ENCODE results near the gene MEI1. TPM values are rescaled to one million over a fixed set of nuclear protein-coding genes. Genes with fewer than 3 reads are reported as not detected.

The MEI1 gene
- total RNA-seq, 1 experiment from 2014 or later, result 0.35 TPM

DNA sequence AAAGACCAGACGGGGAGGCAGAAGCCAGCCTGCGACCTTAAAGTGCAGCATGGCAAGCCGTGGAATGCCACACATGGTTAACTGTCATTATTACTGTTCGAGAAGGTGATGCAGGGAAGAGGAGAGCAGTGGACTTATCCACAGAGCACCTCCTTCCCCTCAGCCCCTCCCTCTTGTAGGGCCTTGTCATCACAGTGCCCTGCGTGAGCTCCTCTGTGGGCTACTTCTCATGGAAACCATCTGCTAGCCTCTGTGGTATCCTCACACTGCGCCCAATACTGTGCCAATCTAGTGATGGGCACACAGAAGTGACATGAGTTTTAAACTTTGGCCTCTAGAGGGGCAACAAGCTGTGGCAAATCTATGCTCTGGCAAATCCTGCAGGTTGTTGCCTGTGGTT is 83.0 kb downstream of the MEI1 start:
- Mint-ChIP-seq H3K36me3 (no peaks in the 10 kb centered on the region), H3K9me3 (no peaks in the 10 kb centered on the region), H3K4me1 (peaks cover 6% of the 10 kb centered on the region; the same call in 1 of the 2 replicates), H3K27me3 (ENCODE audit: low read depth) (peaks cover 7% of the 10 kb centered on the region; the same call in 1 of the 2 replicates), H3K4me3 (no peak overlapping the region), H3K27ac (no peak overlapping the region)
- ChIA-PET CTCF (interaction anchor here (1.0 to 6.6 kb wide), 5 partner anchors 17 to 85 kb away, joined by 3 to 36 read pairs (median 7); no protein-coding TSS in a partner anchor), POLR2A (no interaction called here)
- TF ChIP-seq, protein P1, sequence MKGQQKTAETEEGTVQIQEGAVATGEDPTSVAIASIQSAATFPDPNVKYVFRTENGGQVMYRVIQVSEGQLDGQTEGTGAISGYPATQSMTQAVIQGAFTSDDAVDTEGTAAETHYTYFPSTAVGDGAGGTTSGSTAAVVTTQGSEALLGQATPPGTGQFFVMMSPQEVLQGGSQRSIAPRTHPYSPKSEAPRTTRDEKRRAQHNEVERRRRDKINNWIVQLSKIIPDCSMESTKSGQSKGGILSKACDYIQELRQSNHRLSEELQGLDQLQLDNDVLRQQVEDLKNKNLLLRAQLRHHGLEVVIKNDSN (CRISPR knock-in tag; IDR thresholded peaks at IDR 0.05), result no peak
- no peak for TF ChIP-seq ZNF396 (CRISPR knock-in tag; IDR thresholded peaks at IDR 0.05; ENCODE audit: borderline replicate concordance)
- TF ChIP-seq, protein P2, sequence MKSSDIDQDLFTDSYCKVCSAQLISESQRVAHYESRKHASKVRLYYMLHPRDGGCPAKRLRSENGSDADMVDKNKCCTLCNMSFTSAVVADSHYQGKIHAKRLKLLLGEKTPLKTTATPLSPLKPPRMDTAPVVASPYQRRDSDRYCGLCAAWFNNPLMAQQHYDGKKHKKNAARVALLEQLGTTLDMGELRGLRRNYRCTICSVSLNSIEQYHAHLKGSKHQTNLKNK (CRISPR knock-in tag; IDR thresholded peaks at IDR 0.05), result no peak
- TF ChIP-seq GTF2I (CRISPR knock-in tag; conservative IDR thresholded peaks at IDR 0.05), result no peak
- no peak for TF ChIP-seq IRF2 (CRISPR knock-in tag; IDR thresholded peaks at IDR 0.05; ENCODE audit: borderline replicate concordance, low read depth)
- TF ChIP-seq, protein P3, sequence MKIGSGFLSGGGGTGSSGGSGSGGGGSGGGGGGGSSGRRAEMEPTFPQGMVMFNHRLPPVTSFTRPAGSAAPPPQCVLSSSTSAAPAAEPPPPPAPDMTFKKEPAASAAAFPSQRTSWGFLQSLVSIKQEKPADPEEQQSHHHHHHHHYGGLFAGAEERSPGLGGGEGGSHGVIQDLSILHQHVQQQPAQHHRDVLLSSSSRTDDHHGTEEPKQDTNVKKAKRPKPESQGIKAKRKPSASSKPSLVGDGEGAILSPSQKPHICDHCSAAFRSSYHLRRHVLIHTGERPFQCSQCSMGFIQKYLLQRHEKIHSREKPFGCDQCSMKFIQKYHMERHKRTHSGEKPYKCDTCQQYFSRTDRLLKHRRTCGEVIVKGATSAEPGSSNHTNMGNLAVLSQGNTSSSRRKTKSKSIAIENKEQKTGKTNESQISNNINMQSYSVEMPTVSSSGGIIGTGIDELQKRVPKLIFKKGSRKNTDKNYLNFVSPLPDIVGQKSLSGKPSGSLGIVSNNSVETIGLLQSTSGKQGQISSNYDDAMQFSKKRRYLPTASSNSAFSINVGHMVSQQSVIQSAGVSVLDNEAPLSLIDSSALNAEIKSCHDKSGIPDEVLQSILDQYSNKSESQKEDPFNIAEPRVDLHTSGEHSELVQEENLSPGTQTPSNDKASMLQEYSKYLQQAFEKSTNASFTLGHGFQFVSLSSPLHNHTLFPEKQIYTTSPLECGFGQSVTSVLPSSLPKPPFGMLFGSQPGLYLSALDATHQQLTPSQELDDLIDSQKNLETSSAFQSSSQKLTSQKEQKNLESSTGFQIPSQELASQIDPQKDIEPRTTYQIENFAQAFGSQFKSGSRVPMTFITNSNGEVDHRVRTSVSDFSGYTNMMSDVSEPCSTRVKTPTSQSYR (CRISPR knock-in tag; IDR thresholded peaks at IDR 0.05), result no peak
- no peak for TF ChIP-seq ZNF416 (CRISPR knock-in tag; IDR thresholded peaks at IDR 0.05)
- TF ChIP-seq, protein P4, sequence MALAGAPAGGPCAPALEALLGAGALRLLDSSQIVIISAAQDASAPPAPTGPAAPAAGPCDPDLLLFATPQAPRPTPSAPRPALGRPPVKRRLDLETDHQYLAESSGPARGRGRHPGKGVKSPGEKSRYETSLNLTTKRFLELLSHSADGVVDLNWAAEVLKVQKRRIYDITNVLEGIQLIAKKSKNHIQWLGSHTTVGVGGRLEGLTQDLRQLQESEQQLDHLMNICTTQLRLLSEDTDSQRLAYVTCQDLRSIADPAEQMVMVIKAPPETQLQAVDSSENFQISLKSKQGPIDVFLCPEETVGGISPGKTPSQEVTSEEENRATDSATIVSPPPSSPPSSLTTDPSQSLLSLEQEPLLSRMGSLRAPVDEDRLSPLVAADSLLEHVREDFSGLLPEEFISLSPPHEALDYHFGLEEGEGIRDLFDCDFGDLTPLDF (CRISPR knock-in tag; IDR thresholded peaks at IDR 0.05), result no peak
- TF ChIP-seq NFYB (CRISPR knock-in tag; conservative IDR thresholded peaks at IDR 0.05; ENCODE audit: low read depth), result no peak
- TF ChIP-seq, protein P5, sequence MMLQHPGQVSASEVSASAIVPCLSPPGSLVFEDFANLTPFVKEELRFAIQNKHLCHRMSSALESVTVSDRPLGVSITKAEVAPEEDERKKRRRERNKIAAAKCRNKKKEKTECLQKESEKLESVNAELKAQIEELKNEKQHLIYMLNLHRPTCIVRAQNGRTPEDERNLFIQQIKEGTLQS (CRISPR knock-in tag; conservative IDR thresholded peaks at IDR 0.05), result no peak
- no peak for TF ChIP-seq GABPB1 (CRISPR knock-in tag; IDR thresholded peaks at IDR 0.05)
- no peak for ATAC-seq
- no peak for DNase-seq (ENCODE audit: low spot score)

DNA sequence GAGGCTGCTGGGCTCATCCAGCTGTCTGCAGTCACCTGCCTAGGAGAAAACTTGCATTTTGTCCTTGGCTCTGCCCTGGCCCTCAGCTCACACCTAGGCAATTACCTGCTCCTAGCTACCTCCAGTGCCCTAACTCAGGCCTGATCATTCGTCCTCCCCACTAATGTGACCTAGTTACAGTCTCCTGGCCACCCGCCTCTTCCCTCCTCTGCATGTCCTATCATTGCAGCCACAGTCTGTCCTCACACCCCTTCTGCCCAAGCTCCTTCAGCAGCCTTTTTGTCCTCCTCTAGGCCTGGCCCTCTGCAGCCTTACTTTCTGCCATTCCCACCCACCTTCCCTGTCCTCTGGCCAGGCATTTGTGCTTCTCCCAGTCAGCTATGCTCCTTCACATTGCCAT is 83.4 kb downstream of the MEI1 start:
- Mint-ChIP-seq H3K4me1 (peaks cover 6% of the 10 kb centered on the region; the same call in 1 of the 2 replicates), H3K27me3 (ENCODE audit: low read depth) (peaks cover 7% of the 10 kb centered on the region; the same call in 1 of the 2 replicates), H3K4me3 (no peak overlapping the region), H3K36me3 (no peaks in the 10 kb centered on the region), H3K27ac (no peak overlapping the region), H3K9me3 (no peaks in the 10 kb centered on the region)
- ChIA-PET POLR2A (no interaction called here), CTCF (interaction anchor here (1.0 to 6.6 kb wide), 5 partner anchors 17 to 86 kb away, joined by 3 to 36 read pairs (median 7); no protein-coding TSS in a partner anchor)
- DNase-seq (ENCODE audit: low spot score) (no peak), ATAC-seq (no peak)
- TF ChIP-seq, protein P2 (CRISPR knock-in tag; IDR thresholded peaks at IDR 0.05), result no peak
- TF ChIP-seq, protein P6, sequence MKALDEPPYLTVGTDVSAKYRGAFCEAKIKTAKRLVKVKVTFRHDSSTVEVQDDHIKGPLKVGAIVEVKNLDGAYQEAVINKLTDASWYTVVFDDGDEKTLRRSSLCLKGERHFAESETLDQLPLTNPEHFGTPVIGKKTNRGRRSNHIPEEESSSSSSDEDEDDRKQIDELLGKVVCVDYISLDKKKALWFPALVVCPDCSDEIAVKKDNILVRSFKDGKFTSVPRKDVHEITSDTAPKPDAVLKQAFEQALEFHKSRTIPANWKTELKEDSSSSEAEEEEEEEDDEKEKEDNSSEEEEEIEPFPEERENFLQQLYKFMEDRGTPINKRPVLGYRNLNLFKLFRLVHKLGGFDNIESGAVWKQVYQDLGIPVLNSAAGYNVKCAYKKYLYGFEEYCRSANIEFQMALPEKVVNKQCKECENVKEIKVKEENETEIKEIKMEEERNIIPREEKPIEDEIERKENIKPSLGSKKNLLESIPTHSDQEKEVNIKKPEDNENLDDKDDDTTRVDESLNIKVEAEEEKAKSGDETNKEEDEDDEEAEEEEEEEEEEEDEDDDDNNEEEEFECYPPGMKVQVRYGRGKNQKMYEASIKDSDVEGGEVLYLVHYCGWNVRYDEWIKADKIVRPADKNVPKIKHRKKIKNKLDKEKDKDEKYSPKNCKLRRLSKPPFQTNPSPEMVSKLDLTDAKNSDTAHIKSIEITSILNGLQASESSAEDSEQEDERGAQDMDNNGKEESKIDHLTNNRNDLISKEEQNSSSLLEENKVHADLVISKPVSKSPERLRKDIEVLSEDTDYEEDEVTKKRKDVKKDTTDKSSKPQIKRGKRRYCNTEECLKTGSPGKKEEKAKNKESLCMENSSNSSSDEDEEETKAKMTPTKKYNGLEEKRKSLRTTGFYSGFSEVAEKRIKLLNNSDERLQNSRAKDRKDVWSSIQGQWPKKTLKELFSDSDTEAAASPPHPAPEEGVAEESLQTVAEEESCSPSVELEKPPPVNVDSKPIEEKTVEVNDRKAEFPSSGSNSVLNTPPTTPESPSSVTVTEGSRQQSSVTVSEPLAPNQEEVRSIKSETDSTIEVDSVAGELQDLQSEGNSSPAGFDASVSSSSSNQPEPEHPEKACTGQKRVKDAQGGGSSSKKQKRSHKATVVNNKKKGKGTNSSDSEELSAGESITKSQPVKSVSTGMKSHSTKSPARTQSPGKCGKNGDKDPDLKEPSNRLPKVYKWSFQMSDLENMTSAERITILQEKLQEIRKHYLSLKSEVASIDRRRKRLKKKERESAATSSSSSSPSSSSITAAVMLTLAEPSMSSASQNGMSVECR (CRISPR knock-in tag; IDR thresholded peaks at IDR 0.05; ENCODE audit: borderline replicate concordance), result no peak
- no peak for TF ChIP-seq ZNF396 (CRISPR knock-in tag; IDR thresholded peaks at IDR 0.05; ENCODE audit: borderline replicate concordance)
- TF ChIP-seq, protein P7, sequence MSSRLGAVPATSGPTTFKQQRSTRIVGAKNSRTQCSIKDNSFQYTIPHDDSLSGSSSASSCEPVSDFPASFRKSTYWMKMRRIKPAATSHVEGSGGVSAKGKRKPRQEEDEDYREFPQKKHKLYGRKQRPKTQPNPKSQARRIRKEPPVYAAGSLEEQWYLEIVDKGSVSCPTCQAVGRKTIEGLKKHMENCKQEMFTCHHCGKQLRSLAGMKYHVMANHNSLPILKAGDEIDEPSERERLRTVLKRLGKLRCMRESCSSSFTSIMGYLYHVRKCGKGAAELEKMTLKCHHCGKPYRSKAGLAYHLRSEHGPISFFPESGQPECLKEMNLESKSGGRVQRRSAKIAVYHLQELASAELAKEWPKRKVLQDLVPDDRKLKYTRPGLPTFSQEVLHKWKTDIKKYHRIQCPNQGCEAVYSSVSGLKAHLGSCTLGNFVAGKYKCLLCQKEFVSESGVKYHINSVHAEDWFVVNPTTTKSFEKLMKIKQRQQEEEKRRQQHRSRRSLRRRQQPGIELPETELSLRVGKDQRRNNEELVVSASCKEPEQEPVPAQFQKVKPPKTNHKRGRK (CRISPR knock-in tag; IDR thresholded peaks at IDR 0.05; ENCODE audit: borderline replicate concordance), result no peak
- TF ChIP-seq, protein P8, sequence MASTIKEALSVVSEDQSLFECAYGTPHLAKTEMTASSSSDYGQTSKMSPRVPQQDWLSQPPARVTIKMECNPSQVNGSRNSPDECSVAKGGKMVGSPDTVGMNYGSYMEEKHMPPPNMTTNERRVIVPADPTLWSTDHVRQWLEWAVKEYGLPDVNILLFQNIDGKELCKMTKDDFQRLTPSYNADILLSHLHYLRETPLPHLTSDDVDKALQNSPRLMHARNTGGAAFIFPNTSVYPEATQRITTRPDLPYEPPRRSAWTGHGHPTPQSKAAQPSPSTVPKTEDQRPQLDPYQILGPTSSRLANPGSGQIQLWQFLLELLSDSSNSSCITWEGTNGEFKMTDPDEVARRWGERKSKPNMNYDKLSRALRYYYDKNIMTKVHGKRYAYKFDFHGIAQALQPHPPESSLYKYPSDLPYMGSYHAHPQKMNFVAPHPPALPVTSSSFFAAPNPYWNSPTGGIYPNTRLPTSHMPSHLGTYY (CRISPR knock-in tag; IDR thresholded peaks at IDR 0.05), result no peak

Data from WTC11 (cell line).